ENCODE data around the gene ALDH18A1.

- TF ChIP-seq EZH2 (IDR thresholded peaks at IDR 0.05; ENCODE audit: borderline replicate concordance, low read length): no peak
- TF ChIP-seq CTCF (conservative IDR thresholded peaks at IDR 0.05 in 1 of 2, IDR thresholded peaks at IDR 0.05 in 1 of 2; ENCODE audit: extremely low read depth in 1 of 2, insufficient read depth in 1 of 2, low read depth in 1 of 2, low read length in 2 of 2): no peak
Observed at GRCh38 chr10:95691281-95691680, 34.8 kb upstream of the ALDH18A1 start.
